GM21786 (cell line): ENCODE data around the gene RAD51C.
"Not testable (repeated sequence)": the region's sequence is repeated elsewhere in the genome, so short reads cannot be mapped to it uniquely, and the experiment has no call there.

ENCODE experiments used
- ATAC-seq: cut with Tn5 transposase; IDR thresholded peaks from one replicate; pipeline ENCODE4 v1.9.1; 2021; ENCODE audit not compliant: unreplicated experiment

RAD51C gene

GRCh38 chr17:58684003-58684402 lies 8.4 kb upstream of the RAD51C start:
- ATAC-seq = no peak

GRCh38 chr17:58684462-58684861 lies 7.9 kb upstream of the RAD51C start:
- ATAC-seq = not testable (repeated sequence)

GRCh38 chr17:58686980-58687379 lies 5.4 kb upstream of the RAD51C start:
- ATAC-seq = no peak

GRCh38 chr17:58688521-58688920 lies 3.9 kb upstream of the RAD51C start:
- ATAC-seq = no peak

- not testable (repeated sequence) for ATAC-seq
These were observed 2.4 kb upstream of the RAD51C start for GRCh38 chr17:58690033-58690432.

- ATAC-seq = no peak
These were observed 632 bp upstream of the RAD51C start, which contains the start of gene TEX14 for GRCh38 chr17:58691701-58692238. TEX14 (minus strand) TSS chr17:58692045; CDS start chr17:58652001, 40,044 bp downstream.

GRCh38 chr17:58693208-58693607 lies 806 bp downstream of the RAD51C start:
- no peak for ATAC-seq

GRCh38 chr17:58693751-58694150 lies 1.3 kb downstream of the RAD51C start:
- no peak for ATAC-seq

- no peak for ATAC-seq
These were observed 1.9 kb downstream of the RAD51C start for GRCh38 chr17:58694302-58694701.

GRCh38 chr17:58694826-58695225 lies 2.4 kb downstream of the RAD51C start:
- ATAC-seq = no peak

- no peak for ATAC-seq
These were observed 7.4 kb downstream of the RAD51C start for GRCh38 chr17:58699771-58700170.

- peak; percentile 58 for ATAC-seq
These were observed 9.7 kb downstream of the RAD51C start for GRCh38 chr17:58702045-58702476.

- no peak for ATAC-seq
These were observed 10.3 kb downstream of the RAD51C start for GRCh38 chr17:58702708-58703107.

GRCh38 chr17:58703137-58703915 lies 10.9 kb downstream of the RAD51C start:
- ATAC-seq = no peak

- ATAC-seq = no peak
These were observed 11.5 kb downstream of the RAD51C start for GRCh38 chr17:58703916-58704286.

GRCh38 chr17:58706351-58707140 lies 14.1 kb downstream of the RAD51C start:
- no peak for ATAC-seq

- ATAC-seq = no peak
These were observed 18.6 kb downstream of the RAD51C start for GRCh38 chr17:58710948-58711552.

GRCh38 chr17:58722274-58722673 lies 29.9 kb downstream of the RAD51C start:
- no peak for ATAC-seq

GRCh38 chr17:58722696-58723095 lies 30.3 kb downstream of the RAD51C start:
- no peak for ATAC-seq

GRCh38 chr17:58728798-58729197 lies 36.4 kb downstream of the RAD51C start:
- ATAC-seq = no peak

GRCh38 chr17:58730937-58731336 lies 38.5 kb downstream of the RAD51C start:
- ATAC-seq = no peak
